ENCODE results near the gene SKAP2. TPM values are rescaled to one million over a fixed set of nuclear protein-coding genes. Genes with fewer than 3 reads are reported as not detected.

SKAP2 gene
- polyA plus RNA-seq, 1 of the 3 experiments (the other 2 are of a cell fraction), result 0.69 TPM

GRCh38 chr7:26619348-26619984, 244.9 kb downstream of the SKAP2 start:
- Histone ChIP-seq H3K9me3 (no peaks in the 10 kb centered on the region), H3K27ac (ENCODE audit: low read depth in 2 of 2, low read length in 1 of 2) (no peak overlapping the region), H3K4me2 (no peak overlapping the region), H2AFZ (ENCODE audit: low read depth) (no peak overlapping the region), H3K36me3 (replicated peaks in 1 of 2; ENCODE audit: control insufficient read depth in 1 of 2, insufficient read depth in 2 of 2, low read length in 1 of 2) (no peaks in the 10 kb centered on the region), H4K20me1 (ENCODE audit: insufficient read depth) (no peaks in the 10 kb centered on the region), H3K9me2 (no peaks in the 10 kb centered on the region), H3F3A (replicated peaks; ENCODE audit: insufficient read depth) (no peaks in the 10 kb centered on the region), H3K4me3 (ENCODE audit: low read depth in 2 of 2, low read length in 1 of 2) (no peak overlapping the region), H3K27me3 (ENCODE audit: insufficient read depth) (no peaks in the 10 kb centered on the region), H3K79me2 (ENCODE audit: insufficient read depth) (no peaks in the 10 kb centered on the region), H3K9ac (no peak overlapping the region), H3K4me1 (ENCODE audit: control insufficient read depth in 1 of 2, insufficient read depth in 2 of 2, low read depth in 1 of 2, low read length in 1 of 2) (no peaks in the 10 kb centered on the region)
- no peak for DNase-seq
- ChIA-PET CTCF (interaction anchor here (1.2 to 2.2 kb wide), 2 partner anchors 9 to 250 kb away, joined by 5 to 7 read pairs; no protein-coding TSS in a partner anchor), POLR2A (no interaction called here)
- TF ChIP-seq RFX5 (IDR thresholded peaks at IDR 0.05; ENCODE audit: low read length), result no peak
- TF ChIP-seq RCOR1 (IDR thresholded peaks at IDR 0.05; ENCODE audit: low read length), result no peak
- no peak for TF ChIP-seq MXI1 (IDR thresholded peaks at IDR 0.05; ENCODE audit: low read depth, low read length)
- no peak for TF ChIP-seq CHD2 (IDR thresholded peaks at IDR 0.05; ENCODE audit: low read length, partially characterized antibody)
- no peak for TF ChIP-seq EZH2phosphoT487 (IDR thresholded peaks at IDR 0.05; ENCODE audit: borderline replicate concordance, low read depth)
- TF ChIP-seq MEF2A (IDR thresholded peaks at IDR 0.05; ENCODE audit: borderline replicate concordance, low read depth), result no peak
- TF ChIP-seq SIN3A (IDR thresholded peaks at IDR 0.05; ENCODE audit: borderline replicate concordance, low read depth, low read length), result no peak
- no peak for TF ChIP-seq TEAD4 (IDR thresholded peaks at IDR 0.05; ENCODE audit: borderline replicate concordance, insufficient read depth)
- TF ChIP-seq RAD21 (IDR thresholded peaks at IDR 0.05; ENCODE audit: low read length), result no peak
- no peak for TF ChIP-seq CTCF (IDR thresholded peaks at IDR 0.05)
- no peak for TF ChIP-seq TCF12 (IDR thresholded peaks at IDR 0.05)
- no peak for TF ChIP-seq USF2 (IDR thresholded peaks at IDR 0.05; ENCODE audit: borderline replicate concordance, low read depth, low read length)
- TF ChIP-seq MAX (IDR thresholded peaks at IDR 0.05; ENCODE audit: low read depth), result no peak
- TF ChIP-seq SMC3 (IDR thresholded peaks at IDR 0.05; ENCODE audit: low read depth, low read length), result no peak
- TF ChIP-seq PBX3 (IDR thresholded peaks at IDR 0.05), result no peak
- TF ChIP-seq USF1 (IDR thresholded peaks at IDR 0.05; ENCODE audit: borderline replicate concordance, low read depth), result no peak
- TF ChIP-seq REST (IDR thresholded peaks at IDR 0.05; ENCODE audit: low read depth, low read length), result no peak
- TF ChIP-seq NRF1 (IDR thresholded peaks at IDR 0.05; ENCODE audit: low read depth, low read length), result no peak
- no peak for TF ChIP-seq EP300 (IDR thresholded peaks at IDR 0.05; ENCODE audit: borderline replicate concordance in 1 of 2, low read depth in 1 of 2, low read length in 1 of 2)
- WGBS (ENCODE audit: low lambda C conversion rate), result 52% methylated on average over 4 of the region's 4 CpGs
